Stimulated activated CD4-positive, alpha-beta T cell treated with anti-CD3 and anti-CD28 coated beads, TNF-alpha, amount 100 ng/mL, for 24 hours (primary cell): ENCODE data around the gene SERINC1.

Experiments
- DNase-seq, 3 experiments: peaks; one replicate each; pipeline ENCODE4 v3.0.0-alpha.2; 2020; ENCODE audit warnings: low read depth in 3 of 3

The SERINC1 gene

DNA sequence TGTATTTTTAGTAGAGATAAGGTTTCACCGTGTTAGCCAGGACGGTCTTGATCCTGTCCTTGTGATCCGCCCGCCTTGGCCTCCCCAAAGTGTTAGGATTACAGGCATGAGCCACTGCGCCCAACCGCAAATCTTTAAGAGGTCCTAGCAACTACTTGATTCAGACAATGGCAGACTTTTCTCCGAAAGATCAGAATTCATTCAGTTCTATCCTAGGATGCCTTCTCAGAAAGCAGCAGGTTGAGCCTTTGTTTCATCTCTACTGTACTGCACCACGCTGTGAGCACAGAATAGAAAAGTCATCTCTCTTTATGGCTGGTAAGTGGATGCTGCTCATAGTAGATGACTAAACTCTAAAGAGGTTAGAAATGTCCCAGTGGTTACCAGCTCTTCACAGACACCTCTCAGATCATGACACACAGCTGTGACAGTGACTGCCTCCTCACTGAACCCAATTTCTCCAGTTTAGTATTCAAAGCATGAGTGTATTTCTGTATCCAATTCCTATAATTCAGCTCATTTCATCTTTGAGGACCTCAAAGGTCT is 78.2 kb downstream of the SERINC1 start:
- DNase-seq, result no peak
